ENCODE measurements around the gene SORCS2. TPM values are rescaled to one million over a fixed set of nuclear protein-coding genes. Genes with fewer than 3 reads are reported as not detected.

The SORCS2 gene
- total and polyA plus RNA-seq, 2 of the 13 experiments (the other 11 are each of a cell fraction or from before 2014, with no cell fraction given) = 0.82 to 1.0 TPM

GRCh38 chr4:7710576-7711306, 518.4 kb downstream of the SORCS2 start:
- FAIRE-seq (no peak), DNase-seq (ENCODE audit: low spot score) (no peak), ATAC-seq (no peak; the same call in 2 of the 3 replicates)
- no peaks in the 10 kb centered on the region for H3K36me3 ChIP-seq (replicated peaks in 1 of 2; ENCODE audit: control insufficient read depth in 1 of 2, insufficient read depth in 2 of 2, low read length in 2 of 2)
- ChIA-PET POLR2A (no interaction called here), CTCF (ENCODE audit: low intra/inter-chr PET ratio, low total read pairs) (no interaction called here)
- no peak overlapping the region for H3K4me2 ChIP-seq (ENCODE audit: low read depth, low read length)
- in situ Hi-C loops (cut with HindIII; ENCODE audit: extremely low pct_ligation_motif_present, low pct_unique_long_range_greater_than_20kb) = no loop called here
- no TSS peak for BruUV-seq (replicated peaks)
- no peak overlapping the region for H3K9ac ChIP-seq (ENCODE audit: insufficient read depth, low read depth, low read length)
- intact Hi-C loops (cut with micrococcal nuclease; ENCODE audit: unreplicated experiment) = no loop called here
- no peaks in the 10 kb centered on the region for H4K20me1 ChIP-seq (ENCODE audit: insufficient read depth, low read length)
- H3K27me3 ChIP-seq (ENCODE audit: control insufficient read depth in 1 of 2, insufficient read depth in 2 of 2, low read length in 2 of 2) = no peaks in the 10 kb centered on the region
- no peak overlapping the region for H3K4me3 ChIP-seq (replicated peaks in 1 of 3; ENCODE audit: insufficient read depth in 1 of 3, low read depth in 2 of 3, low read length in 3 of 3)
- H3K79me2 ChIP-seq (ENCODE audit: insufficient read depth, low read length) = no peaks in the 10 kb centered on the region
- 49% methylated on average over 11 of the region's 21 CpGs for WGBS (ENCODE audit: low lambda C conversion rate)
- H2AFZ ChIP-seq (ENCODE audit: low read length) = no peak overlapping the region
- no peak overlapping the region for H3K27ac ChIP-seq (ENCODE audit: extremely low read length, insufficient read depth, low read length)
- no peaks in the 10 kb centered on the region for H3K9me3 ChIP-seq (ENCODE audit: low read length)
- H3K4me1 ChIP-seq (ENCODE audit: insufficient read depth, low read length) = no peaks in the 10 kb centered on the region
- TF ChIP-seq ZSCAN12 (CRISPR knock-in tag; IDR thresholded peaks at IDR 0.05) (no peak), SCMH1 (CRISPR knock-in tag; IDR thresholded peaks at IDR 0.05; ENCODE audit: borderline replicate concordance) (no peak), BRF2 (CRISPR knock-in tag; IDR thresholded peaks at IDR 0.05) (no peak), BCL6 (CRISPR knock-in tag; IDR thresholded peaks at IDR 0.05) (no peak), HNF1A (IDR thresholded peaks at IDR 0.05; ENCODE audit: low read depth) (no peak), HNF1A (CRISPR knock-in tag; IDR thresholded peaks at IDR 0.05; ENCODE audit: borderline replicate concordance) (no peak), SKI (IDR thresholded peaks at IDR 0.05; ENCODE audit: partially characterized antibody) (no peak), JUNB (CRISPR knock-in tag; IDR thresholded peaks at IDR 0.05; ENCODE audit: borderline replicate concordance) (no peak), MED8 (CRISPR knock-in tag; IDR thresholded peaks at IDR 0.05; ENCODE audit: insufficient replicate concordance) (no peak), HOMEZ (CRISPR knock-in tag; IDR thresholded peaks at IDR 0.05; ENCODE audit: low read depth) (no peak), ZBTB1 (CRISPR knock-in tag; IDR thresholded peaks at IDR 0.05; ENCODE audit: borderline replicate concordance) (no peak), ZNF121 (CRISPR knock-in tag; IDR thresholded peaks at IDR 0.05) (no peak), IRF9 (CRISPR knock-in tag; IDR thresholded peaks at IDR 0.05; ENCODE audit: borderline replicate concordance) (no peak), NPAS2 (CRISPR knock-in tag; IDR thresholded peaks at IDR 0.05; ENCODE audit: borderline replicate concordance) (no peak), ZNF746 (CRISPR knock-in tag; IDR thresholded peaks at IDR 0.05) (no peak), TEAD2 (CRISPR knock-in tag; IDR thresholded peaks at IDR 0.05) (no peak), ZNF225 (CRISPR knock-in tag; IDR thresholded peaks at IDR 0.05) (no peak)
